Esophagus muscularis mucosa (tissue), 3 donors: ENCODE measurements around the gene PDK1.

Experiments used
- POLR2A ChIP-seq: fragments of 450-650 bp; IDR thresholded peaks from one replicate; pipeline ENCODE4 v1.6.1; 2017; ENCODE audit warnings: antibody characterized with exemption, moderate library complexity, mild to moderate bottlenecking, low read depth
- TF ChIP-seq, protein P1 (sequence below), 3 experiments: fragments of 200-600 bp in 2 of 3; fragments of 450-650 bp in 1 of 3; sonication (generic) in 2 of 3; IDR thresholded peaks; one replicate each; pipeline ENCODE4 v1.5.1; 2017 to 2019; ENCODE audit warnings: antibody characterized with exemption in 3 of 3, mild to moderate bottlenecking in 2 of 3, moderate library complexity in 1 of 3

DNA sequence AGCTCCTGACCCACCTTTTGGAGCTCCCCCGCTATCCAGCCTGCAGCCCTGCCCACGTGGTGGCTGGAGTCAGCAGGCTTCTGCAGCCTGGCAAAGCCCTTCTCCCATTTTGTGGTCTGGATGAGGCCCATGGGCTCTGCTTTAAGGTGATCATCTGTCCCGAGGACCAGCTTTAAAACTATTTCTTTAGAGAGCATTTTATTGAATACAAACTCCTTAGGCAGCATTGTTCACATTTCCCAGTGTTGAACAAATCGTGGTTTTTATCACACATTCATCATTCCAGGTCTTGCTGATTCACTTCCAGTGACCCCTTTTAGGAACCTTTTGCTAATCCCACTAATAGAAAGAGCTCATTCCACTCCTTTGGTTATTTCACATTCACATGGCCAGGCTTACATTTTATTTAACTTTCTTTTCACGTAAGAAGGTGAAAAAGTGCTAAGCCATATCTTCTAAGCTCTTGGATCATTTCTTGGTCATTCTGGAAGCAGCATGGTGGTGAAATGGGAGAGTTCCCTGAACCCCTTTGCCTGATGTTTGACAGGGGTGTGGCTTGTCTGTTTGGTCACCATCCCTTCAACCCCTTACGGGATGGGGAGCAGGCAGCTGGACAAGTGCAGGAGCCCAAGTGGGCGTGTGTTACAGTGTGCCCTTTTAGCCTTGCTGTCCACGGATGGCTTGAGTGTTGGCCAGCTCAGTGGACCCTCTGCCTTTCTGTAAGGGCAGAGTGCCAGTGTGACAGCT, 99.4 kb downstream of the PDK1 start:
- TF ChIP-seq, protein P1, sequence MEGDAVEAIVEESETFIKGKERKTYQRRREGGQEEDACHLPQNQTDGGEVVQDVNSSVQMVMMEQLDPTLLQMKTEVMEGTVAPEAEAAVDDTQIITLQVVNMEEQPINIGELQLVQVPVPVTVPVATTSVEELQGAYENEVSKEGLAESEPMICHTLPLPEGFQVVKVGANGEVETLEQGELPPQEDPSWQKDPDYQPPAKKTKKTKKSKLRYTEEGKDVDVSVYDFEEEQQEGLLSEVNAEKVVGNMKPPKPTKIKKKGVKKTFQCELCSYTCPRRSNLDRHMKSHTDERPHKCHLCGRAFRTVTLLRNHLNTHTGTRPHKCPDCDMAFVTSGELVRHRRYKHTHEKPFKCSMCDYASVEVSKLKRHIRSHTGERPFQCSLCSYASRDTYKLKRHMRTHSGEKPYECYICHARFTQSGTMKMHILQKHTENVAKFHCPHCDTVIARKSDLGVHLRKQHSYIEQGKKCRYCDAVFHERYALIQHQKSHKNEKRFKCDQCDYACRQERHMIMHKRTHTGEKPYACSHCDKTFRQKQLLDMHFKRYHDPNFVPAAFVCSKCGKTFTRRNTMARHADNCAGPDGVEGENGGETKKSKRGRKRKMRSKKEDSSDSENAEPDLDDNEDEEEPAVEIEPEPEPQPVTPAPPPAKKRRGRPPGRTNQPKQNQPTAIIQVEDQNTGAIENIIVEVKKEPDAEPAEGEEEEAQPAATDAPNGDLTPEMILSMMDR (IDR thresholded peaks at IDR 0.05), result no peak
- no peak for TF ChIP-seq POLR2A
